ENCODE data around the gene RPS15.
A peak's percentile ranks its signal among the peaks of the same experiment; 100 is the strongest.

Gene RPS15

GRCh38 chr19:1420590-1420989 is 17.6 kb upstream of the RPS15 start:
- DNase-seq (ENCODE audit: low spot score) = no peak

- DNase-seq (ENCODE audit: low spot score) = no peak
Observed at GRCh38 chr19:1421218-1421957, 16.8 kb upstream of the RPS15 start.

- no peak for DNase-seq (ENCODE audit: low spot score)
Observed at GRCh38 chr19:1421958-1422305, 16.3 kb upstream of the RPS15 start.

- DNase-seq (ENCODE audit: low spot score) = no peak
Observed at GRCh38 chr19:1422360-1422759, 15.8 kb upstream of the RPS15 start.

- no peak for DNase-seq (ENCODE audit: low spot score)
Observed at GRCh38 chr19:1422943-1423342, 15.3 kb upstream of the RPS15 start.

GRCh38 chr19:1423436-1424191 is 14.6 kb upstream of the RPS15 start:
- DNase-seq (ENCODE audit: low spot score) = no peak

GRCh38 chr19:1424192-1424955 is 13.8 kb upstream of the RPS15 start:
- peak; percentile 74 for DNase-seq (ENCODE audit: low spot score)

GRCh38 chr19:1425102-1425837 is 12.9 kb upstream of the RPS15 start:
- no peak for DNase-seq (ENCODE audit: low spot score)

- DNase-seq (ENCODE audit: low spot score) = no peak
Observed at GRCh38 chr19:1425902-1426301, 12.3 kb upstream of the RPS15 start.

- no peak for DNase-seq (ENCODE audit: low spot score)
Observed at GRCh38 chr19:1426736-1427135, 11.5 kb upstream of the RPS15 start.

- no peak for DNase-seq (ENCODE audit: low spot score)
Observed at GRCh38 chr19:1427221-1427920, 10.8 kb upstream of the RPS15 start.

- DNase-seq (ENCODE audit: low spot score) = no peak
Observed at GRCh38 chr19:1428738-1429391, 9.3 kb upstream of the RPS15 start.

GRCh38 chr19:1429750-1430149 is 8.4 kb upstream of the RPS15 start:
- DNase-seq (ENCODE audit: low spot score) = no peak

GRCh38 chr19:1430246-1430645 is 8.0 kb upstream of the RPS15 start:
- no peak for DNase-seq (ENCODE audit: low spot score)

- no peak for DNase-seq (ENCODE audit: low spot score)
Observed at GRCh38 chr19:1431759-1432506, 6.3 kb upstream of the RPS15 start.

GRCh38 chr19:1432507-1432887 is 5.7 kb upstream of the RPS15 start:
- no peak for DNase-seq (ENCODE audit: low spot score)

- no peak for DNase-seq (ENCODE audit: low spot score)
Observed at GRCh38 chr19:1433119-1434039, 4.8 kb upstream of the RPS15 start.

GRCh38 chr19:1434040-1434366 is 4.2 kb upstream of the RPS15 start:
- no peak for DNase-seq (ENCODE audit: low spot score)

- no peak for DNase-seq (ENCODE audit: low spot score)
Observed at GRCh38 chr19:1434577-1435060, 3.6 kb upstream of the RPS15 start.

Data from HuH-7 (cell line).